Psoas muscle (tissue), 8 donors: ENCODE results near the gene KIAA1671. TPM values are rescaled to one million over a fixed set of nuclear protein-coding genes. Genes with fewer than 3 reads are reported as not detected.

ENCODE experiments used
- ATAC-seq, 4 donors: fragments of 200-7000 bp; cut with Tn5 transposase; one replicate each; pipeline ENCODE4 v1.9.1; 2020; ENCODE audit warnings: moderate library complexity in 3 of 4, mild to moderate bottlenecking in 2 of 4
- DNase-seq, 2 donors: peaks; one replicate each; pipeline ENCODE4 v3.0.0-alpha.2; 2020
- H3K27ac ChIP-seq: fragments of 200-600 bp; one replicate; pipeline ENCODE4 v1.8.0; 2022
- H3K27me3 ChIP-seq, 3 donors: fragments of 200-600 bp in 1 of 3; one replicate each; pipeline versions ENCODE4 v1.6.1 to v1.8.0; 2013 to 2022; ENCODE audit warnings: low read length in 2 of 3, mild to moderate bottlenecking in 2 of 3, moderate library complexity in 1 of 3; ENCODE audit not compliant: insufficient read depth in 3 of 3
- H3K36me3 ChIP-seq, 2 donors: fragments of 200-600 bp in 1 of 2; one replicate each; pipeline versions ENCODE4 v1.6.1 to v1.8.0; 2013 to 2022; ENCODE audit warnings: low read depth in 1 of 2, mild to moderate bottlenecking in 1 of 2, moderate library complexity in 1 of 2; ENCODE audit not compliant: insufficient read depth in 1 of 2
- H3K4me1 ChIP-seq: fragments of 200-600 bp; one replicate; pipeline ENCODE4 v1.8.0; 2022
- H3K4me3 ChIP-seq: fragments of 200-600 bp; one replicate; pipeline ENCODE4 v1.8.0; 2022; ENCODE audit warnings: mild to moderate bottlenecking
- H3K9me3 ChIP-seq: fragments of 200-600 bp; one replicate; pipeline ENCODE4 v1.8.0; 2022
- CTCF ChIP-seq: fragments of 200-600 bp; IDR thresholded peaks from one replicate; pipeline ENCODE4 v1.8.0; 2022; ENCODE audit warnings: antibody characterized with exemption
- WGBS, 3 donors: extraction: QIAGEN DNeasy Blood & Tissue Kit; methylation state at CpG; one replicate each; pipeline versions ENCODE4 v1.1.6 to v1.1.7; 2013; 5-methylcytosine and 5-hydroxymethylcytosine counted together
- intact Hi-C, 2 donors: fragments of 100-400 bp; cut with DNase I; formaldehyde crosslinking; loops; one replicate each; pipeline versions ENCODE4 v1.11.0 to v1.14.2; 2022
- polyA plus RNA-seq, 3 donors: library from polyadenylated mRNA; stranded (reverse); fragments of 200-250 nt; gene quantifications; one replicate each; pipeline ENCODE4 v1.2.3, GENCODE V29; 2013
- total RNA-seq, 4 donors: library from RNA; stranded (reverse); fragmentation: NEBNext Ultra II Directional in 2 of 4; extraction: Animal tissue kit (Norgen Biotek cat#: 25700) in 2 of 4; gene quantifications; one replicate each; pipeline versions ENCODE4 v1.2.1 to v1.2.4, GENCODE V29; 2021 to 2023
- donor health status: healthy with polysubstance abuse.
- donor health status: DM: no; HTN: no; CAD: no; lungs with moderate emphysema.
- donor health status: Bipolar disorder and iron deficiency.
- donor health status: healthy.
- donor health status: DM: yes; HTN: yes; CAD: no.
- donor health status: DM: no; HTN: no; CAD: no.
- donor health status: DM: no; HTN: no; CAD: no.
- donor health status: DM: yes; HTN: yes; CAD: no.

Gene KIAA1671
- total and polyA plus RNA-seq, 7 donors = 1.9 to 56.9 (median 15.8) TPM

GRCh38 chr22:25038771-25039170, 86.3 kb downstream of the KIAA1671 start:
- no peaks in the 10 kb centered on the region for H3K4me1 ChIP-seq
- WGBS, 3 donors = 90 to 93% (median 92%) methylated on average over 15 of the region's 15 CpGs
- peaks cover 0 to 3% (median 0%) of the 10 kb centered on the region in 3 donors for H3K27me3 ChIP-seq
- H3K4me3 ChIP-seq = no peak overlapping the region
- H3K27ac ChIP-seq = no peak overlapping the region
- H3K9me3 ChIP-seq = no peaks in the 10 kb centered on the region
- no peaks in the 10 kb centered on the region for H3K36me3 ChIP-seq
- no peak for DNase-seq
- ATAC-seq = no peak
- intact Hi-C loops = no loop called here
- no peak for TF ChIP-seq CTCF

- H3K27me3 ChIP-seq = peaks cover 0 to 3% (median 0%) of the 10 kb centered on the region in 3 donors
- 83 to 89% (median 84%) methylated on average over 17 of the region's 17 CpGs for WGBS, 3 donors
- TF ChIP-seq CTCF = no peak
- no peaks in the 10 kb centered on the region for H3K36me3 ChIP-seq
- no peak for DNase-seq
- H3K27ac ChIP-seq = no peak overlapping the region
- H3K4me3 ChIP-seq = no peak overlapping the region
- H3K9me3 ChIP-seq = no peaks in the 10 kb centered on the region
- intact Hi-C loops = no loop called here
- no peak for ATAC-seq
- H3K4me1 ChIP-seq = no peaks in the 10 kb centered on the region
Measured at GRCh38 chr22:25039255-25039654, 86.7 kb downstream of the KIAA1671 start.

GRCh38 chr22:25039754-25040153, 87.2 kb downstream of the KIAA1671 start:
- H3K36me3 ChIP-seq = no peaks in the 10 kb centered on the region
- no peaks in the 10 kb centered on the region for H3K4me1 ChIP-seq
- no peak overlapping the region for H3K27ac ChIP-seq
- H3K27me3 ChIP-seq = no peaks in the 10 kb centered on the region
- H3K4me3 ChIP-seq = no peak overlapping the region
- DNase-seq = no peak
- WGBS, 3 donors = 86 to 90% (median 87%) methylated on average over 13 to 14 of the region's 14 CpGs
- no peak for ATAC-seq
- H3K9me3 ChIP-seq = no peaks in the 10 kb centered on the region
- intact Hi-C loops = loop anchor here in 1 of 2 donors (2.0 kb wide), 1 partner anchor 23 kb away; no protein-coding TSS in a partner anchor
- no peak for TF ChIP-seq CTCF

- Histone ChIP-seq H3K27me3 (no peaks in the 10 kb centered on the region), H3K27ac (no peak overlapping the region), H3K4me3 (no peak overlapping the region), H3K9me3 (no peaks in the 10 kb centered on the region), H3K4me1 (no peaks in the 10 kb centered on the region), H3K36me3 (peaks cover 0 to 8% of the 10 kb centered on the region in 2 donors)
- TF ChIP-seq CTCF = no peak
- DNase-seq (no peak), ATAC-seq (no peak)
- WGBS, 3 donors = 60 to 75% (median 70%) methylated on average over 2 of the region's 2 CpGs
- intact Hi-C loops = no loop called here
Measured at GRCh38 chr22:25045159-25045558, 92.6 kb downstream of the KIAA1671 start.

- Histone ChIP-seq H3K27ac (no peak overlapping the region), H3K9me3 (no peaks in the 10 kb centered on the region), H3K36me3 (peaks cover 0 to 8% of the 10 kb centered on the region in 2 donors), H3K4me1 (no peaks in the 10 kb centered on the region), H3K4me3 (no peak overlapping the region), H3K27me3 (no peaks in the 10 kb centered on the region)
- ATAC-seq = no peak
- 71 to 73% (median 71%) methylated on average over 6 of the region's 6 CpGs for WGBS, 3 donors
- no peak for DNase-seq
- intact Hi-C loops = loop anchor here (1.0 to 2.0 kb wide), 2 partner anchors 95 to 96 kb away; partner anchors contain the start of gene KIAA1671 (in 2 of the 2)
- no peak for TF ChIP-seq CTCF
Measured at GRCh38 chr22:25048071-25048470, 95.6 kb downstream of the KIAA1671 start.
